Ovary (tissue), 9 donors: ENCODE measurements around the gene CACNA1D. TPM values are rescaled to one million over a fixed set of nuclear protein-coding genes. Genes with fewer than 3 reads are reported as not detected.

Experiments used
- DNase-seq, 5 donors: peaks; one replicate each; pipeline ENCODE4 v3.0.0-alpha.2; 2019 to 2020
- H3K27ac ChIP-seq, 2 donors: fragments of 200-600 bp; one replicate each; pipeline versions ENCODE4 v1.5.1 to v1.8.0; 2019 to 2022
- H3K27me3 ChIP-seq: fragments of 200-600 bp; one replicate; pipeline ENCODE4 v1.8.0; 2022
- H3K36me3 ChIP-seq: fragments of 200-600 bp; sonication (generic); one replicate; pipeline ENCODE4 v1.5.1; 2019
- H3K4me1 ChIP-seq: one replicate; pipeline ENCODE4 v1.8.1; 2013; ENCODE audit warnings: mild to moderate bottlenecking, moderate library complexity; ENCODE audit not compliant: insufficient read depth
- H3K4me3 ChIP-seq: fragments of 200-600 bp; sonication (generic); one replicate; pipeline ENCODE4 v1.5.1; 2017
- H3K9me3 ChIP-seq, 2 donors: fragments of 200-600 bp in 1 of 2; sonication (generic) in 1 of 2; one replicate each; pipeline versions ENCODE4 v1.5.1 to v1.8.1; 2013 to 2019; ENCODE audit warnings: mild to moderate bottlenecking in 1 of 2, moderate library complexity in 1 of 2
- CTCF ChIP-seq, 3 donors: fragments of 450-650 bp in 2 of 3; fragments of 200-600 bp in 1 of 3; IDR thresholded peaks; one replicate each; pipeline versions ENCODE4 v1.5.1 to v1.8.0; 2016 to 2022; ENCODE audit warnings: antibody characterized with exemption in 3 of 3, mild to moderate bottlenecking in 1 of 3
- EP300 ChIP-seq: sonication (generic); formaldehyde crosslinking; IDR thresholded peaks from one replicate; pipeline ENCODE4 v1.6.1; 2017; ENCODE audit warnings: antibody characterized with exemption
- POLR2A ChIP-seq: fragments of 450-650 bp; IDR thresholded peaks from one replicate; pipeline ENCODE4 v1.6.1; 2017; ENCODE audit warnings: antibody characterized with exemption, mild to moderate bottlenecking, moderate library complexity
- WGBS, 3 donors: extraction: QIAGEN DNeasy Blood & Tissue Kit in 1 of 3; methylation state at CpG; one replicate each; pipeline versions ENCODE4 v1.1.5 to v1.1.7; 2013 to 2017; 5-methylcytosine and 5-hydroxymethylcytosine counted together
- intact Hi-C, 4 donors: fragments of 100-400 bp; cut with DNase I; formaldehyde crosslinking; loops; one replicate each; pipeline versions ENCODE4 v1.11.0 to v1.15.1; 2022 to 2023
- polyA plus RNA-seq, 2 donors: library from polyadenylated mRNA; stranded (reverse); fragments of 200-250 nt in 1 of 2; fragments of 350-450 nt in 1 of 2; fragmentation: Illumina TruSeq in 1 of 2; extraction: RNeasy Lipid Tissue Mini Kit (QIAGEN cat#74804) in 1 of 2; gene quantifications; one replicate each; pipeline ENCODE4 v1.2.3, GENCODE V29; 2013 to 2014
- total RNA-seq, 7 donors: library from RNA; depleted of rRNA in 2 of 7; stranded (reverse); fragments of >200 nt in 2 of 7; fragmentation: NEBNext Ultra II Directional in 3 of 7; extraction: Animal tissue kit (Norgen Biotek cat#: 25700) in 3 of 7; gene quantifications; one replicate each; pipeline versions ENCODE4 v1.1.0 to v1.2.4, GENCODE V29; 2016 to 2023
- donor health status: DM: no; HTN: no; CAD: no; lungs with moderate emphysema.
- donor health status: DM: no; HTN: no; CAD: no.
- donor health status: Bipolar disorder and iron deficiency.
- donor health status: DM: yes; HTN: yes; CAD: no.
- donor health status: DM: no; HTN: no; CAD: no.
- donor health status: DM: yes; HTN: yes; CAD: no.

CACNA1D gene
- total and polyA plus RNA-seq, 9 donors, result 0.23 to 9.3 (median 5.1) TPM

- WGBS, 3 donors, result 86 to 94% (median 89%) methylated on average over 7 of the region's 7 CpGs
- intact Hi-C loops, result no loop called here
- Histone ChIP-seq H3K27me3 (no peaks in the 10 kb centered on the region), H3K27ac (no peak overlapping the region), H3K4me3 (no peak overlapping the region), H3K36me3 (no peaks in the 10 kb centered on the region), H3K9me3 (no peaks in the 10 kb centered on the region), H3K4me1 (no peaks in the 10 kb centered on the region)
- no peak for DNase-seq
- TF ChIP-seq CTCF (IDR thresholded peaks at IDR 0.05), result no peak
- TF ChIP-seq POLR2A, result no peak
- no peak for TF ChIP-seq EP300
Observed at GRCh38 chr3:53616971-53617892, 122.8 kb downstream of the CACNA1D start.

- TF ChIP-seq EP300 (no peak), POLR2A (no peak), CTCF (IDR thresholded peaks at IDR 0.05) (no peak)
- intact Hi-C loops, result no loop called here
- Histone ChIP-seq H3K4me3 (no peak overlapping the region), H3K27ac (no peak overlapping the region), H3K4me1 (no peaks in the 10 kb centered on the region), H3K36me3 (no peaks in the 10 kb centered on the region), H3K27me3 (no peaks in the 10 kb centered on the region), H3K9me3 (no peaks in the 10 kb centered on the region)
- no peak for DNase-seq
- WGBS, 3 donors, result 87 to 93% (median 90%) methylated on average over 8 of the region's 8 CpGs
Observed at GRCh38 chr3:53617893-53618523, 123.6 kb downstream of the CACNA1D start.

GRCh38 chr3:53618524-53618906 is 124.1 kb downstream of the CACNA1D start:
- Histone ChIP-seq H3K36me3 (no peaks in the 10 kb centered on the region), H3K27ac (no peak overlapping the region), H3K4me3 (no peak overlapping the region), H3K27me3 (no peaks in the 10 kb centered on the region), H3K9me3 (no peaks in the 10 kb centered on the region), H3K4me1 (no peaks in the 10 kb centered on the region)
- TF ChIP-seq POLR2A, result no peak
- no peak for TF ChIP-seq EP300
- TF ChIP-seq CTCF (IDR thresholded peaks at IDR 0.05), result no peak
- intact Hi-C loops, result no loop called here
- DNase-seq, result no peak
- WGBS, 3 donors, result 72 to 80% (median 79%) methylated on average over 6 of the region's 6 CpGs

GRCh38 chr3:53618936-53619335 is 124.5 kb downstream of the CACNA1D start:
- TF ChIP-seq EP300 (no peak), POLR2A (no peak), CTCF (IDR thresholded peaks at IDR 0.05) (no peak)
- intact Hi-C loops, result no loop called here
- no peak overlapping the region for H3K27ac ChIP-seq
- WGBS, 3 donors, result 81 to 83% (median 81%) methylated on average over 5 of the region's 5 CpGs
- no peaks in the 10 kb centered on the region for H3K27me3 ChIP-seq
- no peaks in the 10 kb centered on the region for H3K9me3 ChIP-seq
- no peaks in the 10 kb centered on the region for H3K4me1 ChIP-seq
- no peak overlapping the region for H3K4me3 ChIP-seq
- DNase-seq, result no peak
- H3K36me3 ChIP-seq, result no peaks in the 10 kb centered on the region
